DOHH2 (cell line): ENCODE measurements around the gene TRAP1.

ENCODE experiments used
- H3F3A ChIP-seq: fragments of 200-600 bp; sonication (generic), shearing (Covaris generic); 2 replicates; pipeline ENCODE4 v1.6.0; 2016; ENCODE audit warnings: antibody characterized with exemption, mild to moderate bottlenecking; ENCODE audit not compliant: control insufficient read depth, insufficient read depth
- H3K27ac ChIP-seq: fragments of 200-600 bp; sonication (generic); 2 replicates; pipeline ENCODE4 v1.5.1; 2014; ENCODE audit warnings: low read depth, mild to moderate bottlenecking, low read length, moderate library complexity
- H3K27me3 ChIP-seq: fragments of 200-600 bp; sonication (generic); 2 replicates; pipeline ENCODE4 v1.6.1; 2014; ENCODE audit warnings: mild to moderate bottlenecking, low read length, mixed read lengths; ENCODE audit not compliant: control insufficient read depth
- H3K36me3 ChIP-seq: fragments of 200-600 bp; sonication (generic); 2 replicates; pipeline ENCODE4 v1.6.1; 2014; ENCODE audit warnings: mild to moderate bottlenecking, low read length, moderate library complexity, mixed read lengths; ENCODE audit not compliant: control insufficient read depth
- H3K4me1 ChIP-seq: fragments of 200-600 bp; sonication (generic); 2 replicates; pipeline ENCODE4 v1.6.1; 2014; ENCODE audit warnings: mild to moderate bottlenecking, low read length, mixed read lengths; ENCODE audit not compliant: control insufficient read depth
- H3K4me2 ChIP-seq: fragments of 200-600 bp; sonication (generic); 2 replicates; pipeline ENCODE4 v1.6.0; 2014; ENCODE audit warnings: mild to moderate bottlenecking, low read length, moderate library complexity
- H3K4me3 ChIP-seq: fragments of 200-600 bp; sonication (generic); 2 replicates; pipeline ENCODE4 v1.5.1; 2014; ENCODE audit warnings: mild to moderate bottlenecking, low read length, mixed read lengths
- H3K79me2 ChIP-seq: fragments of 200-600 bp; sonication (generic); 2 replicates; pipeline ENCODE4 v1.6.1; 2014; ENCODE audit warnings: mild to moderate bottlenecking, low read length, mixed read lengths; ENCODE audit not compliant: control insufficient read depth
- H3K9me2 ChIP-seq: fragments of 200-600 bp; sonication (generic); replicated peaks from 2 replicates; pipeline ENCODE4 v1.6.1; 2014; ENCODE audit warnings: mild to moderate bottlenecking, low read length, mixed read lengths; ENCODE audit not compliant: control insufficient read depth
- H3K9me3 ChIP-seq: fragments of 200-600 bp; sonication (generic); 2 replicates; pipeline ENCODE4 v1.6.1; 2014; ENCODE audit warnings: antibody characterized with exemption, low read length, mixed read lengths; ENCODE audit not compliant: control insufficient read depth, insufficient read depth
- H4K20me1 ChIP-seq: fragments of 200-600 bp; sonication (generic); 2 replicates; pipeline ENCODE4 v1.6.0; 2014; ENCODE audit warnings: low read depth, mild to moderate bottlenecking, antibody characterized with exemption, low read length, moderate library complexity; ENCODE audit not compliant: control insufficient read depth, insufficient read depth
- CTCF ChIP-seq: fragments of 200-600 bp; sonication (generic); IDR thresholded peaks from one replicate; pipeline ENCODE4 v1.5.1; 2014; ENCODE audit warnings: antibody characterized with exemption, mild to moderate bottlenecking, low read depth, low read length; ENCODE audit not compliant: poor library complexity, severe bottlenecking
- EZH2phosphoT487 ChIP-seq: fragments of 200-600 bp; sonication (generic); IDR thresholded peaks from 2 replicates; pipeline ENCODE4 v1.6.1; 2017; ENCODE audit warnings: borderline replicate concordance, mild to moderate bottlenecking, antibody characterized with exemption, low read length, moderate library complexity, mixed read lengths

TRAP1 gene

GRCh38 chr16:3745751-3746355 lies 28.5 kb upstream of the TRAP1 start:
- Histone ChIP-seq H3K36me3 (peaks cover 70% of the 10 kb centered on the region), H3F3A (no peaks in the 10 kb centered on the region), H3K27ac (no peak overlapping the region), H3K9me3 (no peaks in the 10 kb centered on the region), H4K20me1 (no peaks in the 10 kb centered on the region), H3K9me2 (no peaks in the 10 kb centered on the region), H3K4me2 (no peak overlapping the region), H3K4me3 (no peak overlapping the region), H3K79me2 (no peaks in the 10 kb centered on the region), H3K4me1 (no peaks in the 10 kb centered on the region), H3K27me3 (no peaks in the 10 kb centered on the region)
- TF ChIP-seq CTCF (no peak), EZH2phosphoT487 (no peak)

- H3F3A ChIP-seq: no peaks in the 10 kb centered on the region
- H4K20me1 ChIP-seq: no peaks in the 10 kb centered on the region
- no peaks in the 10 kb centered on the region for H3K9me2 ChIP-seq
- H3K4me2 ChIP-seq: no peak overlapping the region
- TF ChIP-seq CTCF: no peak
- TF ChIP-seq EZH2phosphoT487: no peak
- H3K79me2 ChIP-seq: no peaks in the 10 kb centered on the region
- no peak overlapping the region for H3K4me3 ChIP-seq
- no peaks in the 10 kb centered on the region for H3K27me3 ChIP-seq
- H3K4me1 ChIP-seq: no peaks in the 10 kb centered on the region
- H3K36me3 ChIP-seq: peaks cover 72% of the 10 kb centered on the region
- no peaks in the 10 kb centered on the region for H3K9me3 ChIP-seq
- H3K27ac ChIP-seq: no peak overlapping the region
These were observed 26.7 kb upstream of the TRAP1 start for GRCh38 chr16:3744018-3744417.

GRCh38 chr16:3740934-3741333 lies 23.6 kb upstream of the TRAP1 start:
- Histone ChIP-seq H3K4me2 (no peak overlapping the region), H3K79me2 (no peaks in the 10 kb centered on the region), H3K9me2 (no peaks in the 10 kb centered on the region), H4K20me1 (no peaks in the 10 kb centered on the region), H3F3A (no peaks in the 10 kb centered on the region), H3K4me1 (no peaks in the 10 kb centered on the region), H3K4me3 (no peak overlapping the region), H3K27me3 (no peaks in the 10 kb centered on the region), H3K9me3 (no peaks in the 10 kb centered on the region), H3K27ac (no peak overlapping the region), H3K36me3 (peaks cover 72% of the 10 kb centered on the region)
- TF ChIP-seq CTCF: no peak
- no peak for TF ChIP-seq EZH2phosphoT487

DNA sequence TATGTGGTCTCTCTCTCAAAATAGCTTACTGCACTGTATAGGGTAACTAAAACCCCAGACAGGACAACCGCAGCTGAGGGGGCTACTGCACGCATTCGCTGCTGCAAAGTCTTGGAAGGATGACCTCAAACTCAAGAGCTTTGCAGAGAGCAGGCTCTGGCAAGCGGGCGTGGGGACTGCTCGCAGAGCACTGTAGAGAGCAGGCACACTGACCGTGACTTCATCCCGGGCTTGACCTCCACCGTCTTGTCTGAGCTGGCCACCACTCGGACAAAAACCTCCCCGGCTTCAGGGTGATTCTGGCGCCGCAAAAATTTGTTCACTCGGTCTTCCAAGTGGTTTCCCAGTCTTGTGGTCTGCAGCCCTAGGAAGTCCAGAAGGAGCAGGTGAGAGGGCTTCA lies 22.9 kb upstream of the TRAP1 start:
- no peak overlapping the region for H3K27ac ChIP-seq
- TF ChIP-seq CTCF (no peak), EZH2phosphoT487 (no peak)
- H3K9me3 ChIP-seq: no peaks in the 10 kb centered on the region
- H3K4me3 ChIP-seq: no peak overlapping the region
- H3K4me1 ChIP-seq: no peaks in the 10 kb centered on the region
- no peaks in the 10 kb centered on the region for H4K20me1 ChIP-seq
- no peak overlapping the region for H3K4me2 ChIP-seq
- H3K9me2 ChIP-seq: no peaks in the 10 kb centered on the region
- no peaks in the 10 kb centered on the region for H3F3A ChIP-seq
- H3K79me2 ChIP-seq: no peaks in the 10 kb centered on the region
- H3K36me3 ChIP-seq: peaks cover 74% of the 10 kb centered on the region
- H3K27me3 ChIP-seq: no peaks in the 10 kb centered on the region
